Stomach (tissue), 4 donors: Measurements from ENCODE around the gene PRR12.
A peak's percentile ranks its signal among the peaks of the same experiment; 100 is the strongest.

ENCODE experiments used
- EP300 ChIP-seq: sonication (generic); formaldehyde crosslinking; IDR thresholded peaks from one replicate; pipeline ENCODE4 v1.6.1; 2017; ENCODE audit warnings: antibody characterized with exemption
- POLR2A ChIP-seq, 4 donors: fragments of 450-650 bp; IDR thresholded peaks; one replicate each; pipeline ENCODE4 v1.6.1; 2016; ENCODE audit warnings: antibody characterized with exemption in 4 of 4, control low read depth in 2 of 4, mild to moderate bottlenecking in 1 of 4, moderate library complexity in 1 of 4
- POLR2AphosphoS5 ChIP-seq, 3 donors: sonication (generic); formaldehyde crosslinking; IDR thresholded peaks; one replicate each; pipeline ENCODE4 v1.6.1; 2016; ENCODE audit warnings: antibody characterized with exemption in 3 of 3
- TF ChIP-seq, protein P1 (sequence below), 7 experiments: fragments of 450-650 bp in 4 of 7; fragments of 200-600 bp in 3 of 7; sonication (generic) in 3 of 7; IDR thresholded peaks; one replicate each; pipeline ENCODE4 v1.5.1; 2016 to 2019; ENCODE audit warnings: antibody characterized with exemption in 7 of 7, control low read depth in 2 of 7, mild to moderate bottlenecking in 1 of 7

DNA sequence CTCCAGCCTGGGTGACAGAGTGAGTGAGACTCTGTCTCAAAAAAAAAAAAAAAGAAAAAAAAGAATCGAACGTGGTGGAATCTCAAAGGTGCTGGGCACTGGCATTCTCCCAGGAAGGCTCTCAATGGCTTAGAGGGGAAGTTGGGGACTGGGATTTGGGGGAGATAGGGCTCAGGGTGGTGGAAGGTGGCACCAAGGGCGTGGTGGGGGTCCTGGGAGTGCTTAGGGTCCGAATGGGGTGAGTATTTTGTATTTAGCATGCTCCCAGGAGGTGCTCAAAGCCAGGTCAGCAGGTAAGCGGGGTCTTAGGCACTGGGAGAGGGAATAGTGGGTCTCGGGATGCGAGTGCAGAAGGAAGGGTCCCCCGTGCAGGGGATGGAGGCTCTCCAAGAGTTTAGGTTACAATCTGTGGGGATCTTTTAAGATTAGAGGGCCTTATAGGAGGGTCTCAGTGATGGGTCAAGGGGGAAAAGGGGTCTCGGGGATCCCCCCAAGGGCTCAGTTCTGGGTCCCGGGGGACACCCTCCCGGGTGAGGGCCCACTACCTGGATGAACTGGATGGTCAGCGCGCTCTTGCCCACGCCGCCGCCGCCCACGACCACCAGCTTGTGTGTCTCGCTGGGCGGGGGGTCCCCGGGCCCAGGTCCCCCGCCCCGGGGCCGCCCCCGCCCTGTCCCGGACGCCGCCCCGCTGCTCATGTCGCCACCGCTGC is 48.6 kb downstream of the PRR12 start:
- TF ChIP-seq POLR2AphosphoS5 (IDR thresholded peaks at IDR 0.05) (peak in 1 of 3 donors; percentile 81), POLR2A (IDR thresholded peaks at IDR 0.05) (no peak), EP300 (no peak)
- TF ChIP-seq, protein P1, sequence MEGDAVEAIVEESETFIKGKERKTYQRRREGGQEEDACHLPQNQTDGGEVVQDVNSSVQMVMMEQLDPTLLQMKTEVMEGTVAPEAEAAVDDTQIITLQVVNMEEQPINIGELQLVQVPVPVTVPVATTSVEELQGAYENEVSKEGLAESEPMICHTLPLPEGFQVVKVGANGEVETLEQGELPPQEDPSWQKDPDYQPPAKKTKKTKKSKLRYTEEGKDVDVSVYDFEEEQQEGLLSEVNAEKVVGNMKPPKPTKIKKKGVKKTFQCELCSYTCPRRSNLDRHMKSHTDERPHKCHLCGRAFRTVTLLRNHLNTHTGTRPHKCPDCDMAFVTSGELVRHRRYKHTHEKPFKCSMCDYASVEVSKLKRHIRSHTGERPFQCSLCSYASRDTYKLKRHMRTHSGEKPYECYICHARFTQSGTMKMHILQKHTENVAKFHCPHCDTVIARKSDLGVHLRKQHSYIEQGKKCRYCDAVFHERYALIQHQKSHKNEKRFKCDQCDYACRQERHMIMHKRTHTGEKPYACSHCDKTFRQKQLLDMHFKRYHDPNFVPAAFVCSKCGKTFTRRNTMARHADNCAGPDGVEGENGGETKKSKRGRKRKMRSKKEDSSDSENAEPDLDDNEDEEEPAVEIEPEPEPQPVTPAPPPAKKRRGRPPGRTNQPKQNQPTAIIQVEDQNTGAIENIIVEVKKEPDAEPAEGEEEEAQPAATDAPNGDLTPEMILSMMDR (IDR thresholded peaks at IDR 0.05): no peak
